Loucy (cell line): Measurements from ENCODE around the gene INVS.
A peak's percentile ranks its signal among the peaks of the same experiment; 100 is the strongest.
"Not testable (repeated sequence)": the region's sequence is repeated elsewhere in the genome, so short reads cannot be mapped to it uniquely, and the experiment has no call there.

Experiments used
- H2AFZ ChIP-seq: fragments of 200-600 bp; sonication (generic); 2 replicates; pipeline ENCODE4 v1.6.0; 2016; ENCODE audit warnings: antibody characterized with exemption, mild to moderate bottlenecking, low read length, moderate library complexity
- H3F3A ChIP-seq: fragments of 200-600 bp; 2 replicates; pipeline ENCODE4 v1.6.0; 2016; ENCODE audit warnings: antibody characterized with exemption, low read depth, mild to moderate bottlenecking
- H3K27me3 ChIP-seq: fragments of 200-600 bp; sonication (generic); 2 replicates; pipeline ENCODE4 v1.6.1; 2014; ENCODE audit warnings: low read length, mild to moderate bottlenecking; ENCODE audit not compliant: insufficient read depth, poor library complexity, severe bottlenecking
- H3K36me3 ChIP-seq: fragments of 200-600 bp; sonication (generic); 2 replicates; pipeline ENCODE4 v1.6.1; 2016; ENCODE audit warnings: low read length; ENCODE audit not compliant: insufficient read depth
- H3K4me1 ChIP-seq: fragments of 200-600 bp; sonication (generic); 2 replicates; pipeline ENCODE4 v1.5.1; 2014; ENCODE audit warnings: low read length, mild to moderate bottlenecking; ENCODE audit not compliant: insufficient read depth, poor library complexity, severe bottlenecking
- H3K4me2 ChIP-seq: fragments of 200-600 bp; sonication (generic); 2 replicates; pipeline ENCODE4 v1.6.0; 2014; ENCODE audit warnings: antibody characterized with exemption, low read length, low read depth, mild to moderate bottlenecking; ENCODE audit not compliant: poor library complexity, severe bottlenecking
- H3K4me3 ChIP-seq: fragments of 200-600 bp; sonication (generic); 2 replicates; pipeline ENCODE4 v1.5.1; 2014; ENCODE audit warnings: low read length, mild to moderate bottlenecking, mixed read lengths; ENCODE audit not compliant: poor library complexity, severe bottlenecking
- H3K79me2 ChIP-seq: fragments of 200-600 bp; sonication (generic); 2 replicates; pipeline ENCODE4 v1.6.1; 2014; ENCODE audit warnings: low read length; ENCODE audit not compliant: insufficient read depth
- H3K9ac ChIP-seq: fragments of 200-600 bp; sonication (generic); 2 replicates; pipeline ENCODE4 v1.6.0; 2014; ENCODE audit warnings: mild to moderate bottlenecking, low read depth, low read length, moderate library complexity; ENCODE audit not compliant: poor library complexity, severe bottlenecking
- H3K9me2 ChIP-seq: fragments of 200-600 bp; sonication (generic); replicated peaks from 2 replicates; pipeline ENCODE4 v1.6.1; 2016; ENCODE audit warnings: low read depth, low read length, mixed read lengths
- H3K9me3 ChIP-seq: fragments of 200-600 bp; sonication (generic); 2 replicates; pipeline ENCODE4 v1.6.1; 2014; ENCODE audit warnings: mild to moderate bottlenecking, antibody characterized with exemption, low read length, low read depth; ENCODE audit not compliant: insufficient read depth
- H4K20me1 ChIP-seq: fragments of 200-600 bp; sonication (generic); 2 replicates; pipeline ENCODE4 v1.6.0; 2014; ENCODE audit warnings: antibody characterized with exemption, low read length, mild to moderate bottlenecking; ENCODE audit not compliant: insufficient read depth, poor library complexity, severe bottlenecking
- EZH2phosphoT487 ChIP-seq: fragments of 200-600 bp; IDR thresholded peaks from 2 replicates; pipeline ENCODE4 v1.6.1; 2018; ENCODE audit warnings: antibody characterized with exemption, mild to moderate bottlenecking, moderate library complexity, borderline replicate concordance
- TF ChIP-seq, protein P1 (sequence below): fragments of 200-600 bp; sonication (generic); conservative IDR thresholded peaks from 2 replicates; pipeline ENCODE4 v1.5.1; 2014; ENCODE audit warnings: mild to moderate bottlenecking, antibody characterized with exemption, low read length

Gene INVS

DNA sequence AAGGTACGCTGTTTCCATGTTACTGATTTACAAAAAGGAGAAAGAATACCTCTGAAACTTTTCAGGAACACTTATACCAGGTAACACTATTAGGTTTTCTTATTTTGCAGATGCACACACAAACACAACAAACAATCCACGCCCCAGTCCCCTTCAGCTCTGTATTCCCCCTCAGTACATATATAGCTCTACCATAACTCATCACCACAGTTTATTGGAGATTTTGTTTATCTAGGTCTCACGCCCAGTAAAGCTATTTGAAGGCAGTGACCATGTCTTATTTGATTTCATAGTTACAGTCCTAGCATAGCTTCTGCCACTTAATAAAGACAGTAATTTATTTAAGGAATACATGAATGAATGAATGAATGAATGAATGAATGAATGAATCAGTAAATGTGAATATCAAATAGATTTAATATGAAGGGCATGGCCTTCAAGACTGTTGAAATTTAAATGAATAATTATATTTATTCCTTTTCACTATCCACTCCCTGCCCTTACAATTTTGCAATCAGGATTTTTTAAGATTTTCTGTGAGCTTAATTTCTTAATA is 32.9 kb downstream of the INVS start:
- Histone ChIP-seq H3K4me1 (no peaks in the 10 kb centered on the region), H3K4me2 (no peak overlapping the region), H4K20me1 (no peaks in the 10 kb centered on the region), H3K27me3 (no peaks in the 10 kb centered on the region), H3K9me2 (no peaks in the 10 kb centered on the region), H3F3A (0 out of 2 replicates have a peak, but pooled peaks cover 2% of the 10 kb centered on the region), H3K9ac (no peak overlapping the region), H3K4me3 (no peak overlapping the region), H3K9me3 (no peaks in the 10 kb centered on the region), H3K36me3 (peaks cover 13% of the 10 kb centered on the region), H3K79me2 (no peaks in the 10 kb centered on the region), H2AFZ (no peak overlapping the region)
- TF ChIP-seq, protein P1, sequence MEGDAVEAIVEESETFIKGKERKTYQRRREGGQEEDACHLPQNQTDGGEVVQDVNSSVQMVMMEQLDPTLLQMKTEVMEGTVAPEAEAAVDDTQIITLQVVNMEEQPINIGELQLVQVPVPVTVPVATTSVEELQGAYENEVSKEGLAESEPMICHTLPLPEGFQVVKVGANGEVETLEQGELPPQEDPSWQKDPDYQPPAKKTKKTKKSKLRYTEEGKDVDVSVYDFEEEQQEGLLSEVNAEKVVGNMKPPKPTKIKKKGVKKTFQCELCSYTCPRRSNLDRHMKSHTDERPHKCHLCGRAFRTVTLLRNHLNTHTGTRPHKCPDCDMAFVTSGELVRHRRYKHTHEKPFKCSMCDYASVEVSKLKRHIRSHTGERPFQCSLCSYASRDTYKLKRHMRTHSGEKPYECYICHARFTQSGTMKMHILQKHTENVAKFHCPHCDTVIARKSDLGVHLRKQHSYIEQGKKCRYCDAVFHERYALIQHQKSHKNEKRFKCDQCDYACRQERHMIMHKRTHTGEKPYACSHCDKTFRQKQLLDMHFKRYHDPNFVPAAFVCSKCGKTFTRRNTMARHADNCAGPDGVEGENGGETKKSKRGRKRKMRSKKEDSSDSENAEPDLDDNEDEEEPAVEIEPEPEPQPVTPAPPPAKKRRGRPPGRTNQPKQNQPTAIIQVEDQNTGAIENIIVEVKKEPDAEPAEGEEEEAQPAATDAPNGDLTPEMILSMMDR: no peak
- TF ChIP-seq EZH2phosphoT487: no peak

GRCh38 chr9:100134731-100135130 is 35.7 kb downstream of the INVS start:
- no peaks in the 10 kb centered on the region for H3K4me1 ChIP-seq
- no peaks in the 10 kb centered on the region for H3K79me2 ChIP-seq
- TF ChIP-seq, protein P1: no peak
- no peak for TF ChIP-seq EZH2phosphoT487
- no peaks in the 10 kb centered on the region for H3K27me3 ChIP-seq
- no peak overlapping the region for H3K4me3 ChIP-seq
- H3K9me3 ChIP-seq: no peaks in the 10 kb centered on the region
- H3K9me2 ChIP-seq: no peaks in the 10 kb centered on the region
- H2AFZ ChIP-seq: no peak overlapping the region
- H3K4me2 ChIP-seq: no peak overlapping the region
- no peak overlapping the region for H3K9ac ChIP-seq
- H3K36me3 ChIP-seq: no peaks in the 10 kb centered on the region; the same call in 1 of the 2 replicates
- H4K20me1 ChIP-seq: no peaks in the 10 kb centered on the region
- no peaks in the 10 kb centered on the region for H3F3A ChIP-seq

GRCh38 chr9:100136799-100137198 is 37.8 kb downstream of the INVS start:
- H3K4me2 ChIP-seq, H3K9me3 ChIP-seq, H3K4me1 ChIP-seq, H3K9me2 ChIP-seq, H3F3A ChIP-seq, H3K27me3 ChIP-seq, H3K36me3 ChIP-seq, H3K4me3 ChIP-seq, H3K9ac ChIP-seq, H4K20me1 ChIP-seq, H2AFZ ChIP-seq, H3K79me2 ChIP-seq: not testable (repeated sequence)
- TF ChIP-seq, protein P1: peak; percentile 32

- not testable (repeated sequence) for H3K4me1 ChIP-seq, H4K20me1 ChIP-seq, H3K4me3 ChIP-seq, H3K79me2 ChIP-seq, H3K36me3 ChIP-seq, H3K9me2 ChIP-seq, H2AFZ ChIP-seq, H3K9ac ChIP-seq, H3K9me3 ChIP-seq, H3K27me3 ChIP-seq, H3K4me2 ChIP-seq, H3F3A ChIP-seq
Observed at GRCh38 chr9:100140303-100140702, 41.3 kb downstream of the INVS start.

DNA sequence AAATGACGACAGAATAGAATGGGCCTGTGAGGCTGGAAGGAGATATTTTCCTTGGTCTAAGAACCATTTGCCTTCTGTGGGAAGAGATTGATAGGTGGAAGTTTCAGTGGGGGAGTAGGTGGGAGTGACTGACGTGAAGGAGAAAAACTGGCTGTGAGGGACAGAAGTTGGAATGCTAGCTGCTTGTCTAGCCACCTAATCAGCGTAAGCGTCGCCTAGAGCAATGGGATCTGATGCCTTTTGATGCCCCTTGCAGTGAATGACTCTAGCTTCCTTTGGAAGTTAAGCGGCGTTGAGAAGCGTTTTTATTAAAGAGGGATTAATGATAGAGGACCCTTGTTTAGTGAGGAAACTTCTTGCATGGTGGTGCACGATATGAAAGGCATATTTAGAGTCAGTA is 42.8 kb downstream of the INVS start:
- H3K9ac ChIP-seq: not testable (repeated sequence)

More for the DNA sequence above, 42.8 kb downstream of the INVS start:
- H4K20me1 ChIP-seq, H2AFZ ChIP-seq, H3K9me3 ChIP-seq, H3K4me3 ChIP-seq, H3F3A ChIP-seq, H3K4me1 ChIP-seq, H3K36me3 ChIP-seq, H3K79me2 ChIP-seq, H3K27me3 ChIP-seq, H3K9me2 ChIP-seq, H3K4me2 ChIP-seq: not testable (repeated sequence)
